ENCODE data around the gene CRISPLD2.

CRISPLD2 gene

DNA sequence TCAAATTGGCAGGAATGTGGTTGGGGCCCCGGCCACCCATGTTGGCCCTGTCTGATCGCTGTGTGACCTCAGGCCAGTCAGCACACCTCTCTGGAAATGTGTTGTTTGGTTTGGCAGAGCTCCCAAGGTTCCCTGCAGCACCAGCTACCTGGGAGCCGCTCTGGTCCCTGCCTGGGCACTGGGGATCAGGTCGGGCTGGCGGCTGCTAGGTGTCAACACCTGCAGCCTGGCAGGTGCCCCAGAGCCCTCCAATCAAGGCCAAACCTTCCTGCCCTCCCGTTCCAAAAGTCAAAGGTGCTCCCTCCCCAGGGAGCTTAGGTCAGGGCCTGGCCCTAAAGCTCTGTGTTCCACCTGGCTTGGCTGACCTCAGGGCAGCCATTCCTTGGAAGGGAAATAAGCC is 135.6 kb downstream of the CRISPLD2 start:
- H2BK15ac ChIP-seq (ENCODE audit: low read length), result peak overlapping the region; percentile 40
- H2BK5ac ChIP-seq (ENCODE audit: low read length), result no peak overlapping the region
- no peak overlapping the region for H4K91ac ChIP-seq (ENCODE audit: low read depth, low read length, poor library complexity)
- H3K27ac ChIP-seq (replicated peaks; ENCODE audit: low read length), result no peak overlapping the region
- H3K4ac ChIP-seq (ENCODE audit: low read length), result no peak overlapping the region
- no peak overlapping the region for H3K4me3 ChIP-seq (ENCODE audit: low read length in 2 of 2)
- H3K23ac ChIP-seq (ENCODE audit: low read depth, low read length, poor library complexity), result no peak overlapping the region
- H2BK120ac ChIP-seq (ENCODE audit: low read depth, low read length), result no peak overlapping the region
- H3K36me3 ChIP-seq (replicated peaks in 1 of 2; ENCODE audit: control insufficient read depth in 2 of 2, insufficient read depth in 2 of 2, low read length in 2 of 2), result no peaks in the 10 kb centered on the region
- H3K4me1 ChIP-seq (ENCODE audit: control insufficient read depth in 2 of 2, insufficient read depth in 1 of 2, low read depth in 1 of 2, low read length in 2 of 2), result peaks cover 7 to 18% of the 10 kb centered on the region in 2 donors
- WGBS, 2 donors (ENCODE audit: extremely low coverage in 2 of 2, insufficient read length in 2 of 2, insufficient replicate concordance in 1 of 2), result no CpG with 5 or more reads among the region's 6 CpGs
- H3K79me1 ChIP-seq (ENCODE audit: low read depth, low read length), result no peaks in the 10 kb centered on the region
- peaks cover 0 to 4% of the 10 kb centered on the region in 2 donors for H3K9me3 ChIP-seq (replicated peaks in 1 of 2; ENCODE audit: control insufficient read depth in 2 of 2, insufficient read depth in 1 of 2, low read depth in 1 of 2, low read length in 2 of 2)
- peak overlapping the region; percentile 63 for H3K18ac ChIP-seq (ENCODE audit: low read length)
- H3K27me3 ChIP-seq (ENCODE audit: control insufficient read depth in 3 of 3, insufficient read depth in 3 of 3, low read depth in 1 of 3, low read length in 3 of 3), result no peaks in the 10 kb centered on the region
- DNase-seq (ENCODE audit: low spot score), result no peak
- H2AFZ ChIP-seq (ENCODE audit: low read length), result no peak overlapping the region
- H3K14ac ChIP-seq (ENCODE audit: low read length), result no peak overlapping the region
- no peak overlapping the region for H4K8ac ChIP-seq (ENCODE audit: low read depth, low read length)
- no peak overlapping the region for H3K9ac ChIP-seq (ENCODE audit: low read depth, low read length, poor library complexity)
- no peak overlapping the region for H3K4me2 ChIP-seq (ENCODE audit: insufficient read depth, low read length, poor library complexity, severe bottlenecking)
- H2AK5ac ChIP-seq (ENCODE audit: low read depth, low read length), result peak overlapping the region; percentile 20
- H2BK12ac ChIP-seq (ENCODE audit: low read length), result no peak overlapping the region

DNA sequence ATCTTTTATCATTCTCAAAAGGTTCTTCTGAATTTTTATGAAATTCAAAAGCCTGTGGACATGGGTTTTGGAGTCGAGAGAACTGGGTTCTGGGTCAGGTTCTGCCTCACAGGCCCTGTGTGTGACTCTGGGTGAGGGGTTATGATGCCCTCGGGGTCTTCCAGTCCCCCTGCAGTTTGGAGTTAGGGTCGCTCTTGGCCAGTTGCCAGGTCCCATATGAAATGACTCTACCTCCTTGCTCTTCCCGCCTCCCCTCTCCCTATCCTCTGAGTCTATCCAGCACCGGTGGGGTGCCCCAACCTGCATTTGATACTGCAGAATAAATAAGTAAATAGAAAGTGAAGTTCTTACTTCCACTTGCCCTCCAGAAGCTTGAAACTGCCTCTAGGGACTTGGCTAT is 137.4 kb downstream of the CRISPLD2 start:
- Histone ChIP-seq H3K79me1 (ENCODE audit: low read depth, low read length) (no peaks in the 10 kb centered on the region), H3K4me3 (ENCODE audit: low read length in 2 of 2) (no peak overlapping the region), H3K14ac (ENCODE audit: low read length) (no peak overlapping the region), H3K9ac (ENCODE audit: low read depth, low read length, poor library complexity) (no peak overlapping the region), H3K27ac (replicated peaks; ENCODE audit: low read length) (no peak overlapping the region), H3K4ac (ENCODE audit: low read length) (no peak overlapping the region), H3K27me3 (ENCODE audit: control insufficient read depth in 3 of 3, insufficient read depth in 3 of 3, low read depth in 1 of 3, low read length in 3 of 3) (no peaks in the 10 kb centered on the region), H3K18ac (ENCODE audit: low read length) (no peak overlapping the region), H3K4me1 (ENCODE audit: control insufficient read depth in 2 of 2, insufficient read depth in 1 of 2, low read depth in 1 of 2, low read length in 2 of 2) (peaks cover 10 to 18% of the 10 kb centered on the region in 2 donors), H2BK120ac (ENCODE audit: low read depth, low read length) (no peak overlapping the region), H3K9me3 (replicated peaks in 1 of 2; ENCODE audit: control insufficient read depth in 2 of 2, insufficient read depth in 1 of 2, low read depth in 1 of 2, low read length in 2 of 2) (peaks cover 0 to 4% of the 10 kb centered on the region in 2 donors), H2BK5ac (ENCODE audit: low read length) (no peak overlapping the region), H4K91ac (ENCODE audit: low read depth, low read length, poor library complexity) (no peak overlapping the region), H2BK12ac (ENCODE audit: low read length) (no peak overlapping the region), H3K36me3 (replicated peaks in 1 of 2; ENCODE audit: control insufficient read depth in 2 of 2, insufficient read depth in 2 of 2, low read length in 2 of 2) (no peaks in the 10 kb centered on the region), H4K8ac (ENCODE audit: low read depth, low read length) (no peak overlapping the region), H3K4me2 (ENCODE audit: insufficient read depth, low read length, poor library complexity, severe bottlenecking) (no peak overlapping the region), H3K23ac (ENCODE audit: low read depth, low read length, poor library complexity) (no peak overlapping the region), H2BK15ac (ENCODE audit: low read length) (no peak overlapping the region), H2AK5ac (ENCODE audit: low read depth, low read length) (no peak overlapping the region), H2AFZ (ENCODE audit: low read length) (no peak overlapping the region)
- DNase-seq (ENCODE audit: low spot score), result no peak
- no CpG with 5 or more reads among the region's 5 CpGs for WGBS, 2 donors (ENCODE audit: extremely low coverage in 2 of 2, insufficient read length in 2 of 2, insufficient replicate concordance in 1 of 2)

DNA sequence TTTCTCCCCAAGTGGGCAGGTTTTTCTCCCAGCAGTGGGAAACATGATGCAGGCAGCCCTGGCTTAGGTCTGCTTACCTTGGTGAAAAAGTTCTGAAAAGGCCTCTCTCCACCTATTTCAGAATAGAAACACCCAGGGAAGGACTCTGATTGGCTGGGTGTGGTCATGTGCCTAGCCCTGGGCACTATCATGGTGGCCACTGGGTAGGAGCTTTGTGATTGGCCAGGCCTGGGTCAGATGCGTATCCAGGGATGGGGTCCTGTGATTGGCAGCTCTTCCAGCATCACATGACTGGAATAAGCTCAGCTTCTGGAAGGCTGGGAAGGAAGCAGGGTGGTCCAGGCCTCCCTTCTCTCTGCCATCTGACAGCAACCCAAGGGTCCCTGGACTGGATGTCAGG is 138.0 kb downstream of the CRISPLD2 start:
- no peak overlapping the region for H4K8ac ChIP-seq (ENCODE audit: low read depth, low read length)
- H2BK15ac ChIP-seq (ENCODE audit: low read length), result no peak overlapping the region
- no peak overlapping the region for H3K4ac ChIP-seq (ENCODE audit: low read length)
- peaks cover 0 to 4% of the 10 kb centered on the region in 2 donors for H3K9me3 ChIP-seq (replicated peaks in 1 of 2; ENCODE audit: control insufficient read depth in 2 of 2, insufficient read depth in 1 of 2, low read depth in 1 of 2, low read length in 2 of 2)
- H3K23ac ChIP-seq (ENCODE audit: low read depth, low read length, poor library complexity), result no peak overlapping the region
- H3K79me1 ChIP-seq (ENCODE audit: low read depth, low read length), result no peaks in the 10 kb centered on the region
- H2BK5ac ChIP-seq (ENCODE audit: low read length), result no peak overlapping the region
- H2AK5ac ChIP-seq (ENCODE audit: low read depth, low read length), result no peak overlapping the region
- WGBS, 2 donors (ENCODE audit: extremely low coverage in 2 of 2, insufficient read length in 2 of 2, insufficient replicate concordance in 1 of 2), result no CpG with 5 or more reads among the region's 1 CpG
- H2AFZ ChIP-seq (ENCODE audit: low read length), result no peak overlapping the region
- DNase-seq (ENCODE audit: low spot score), result no peak
- no peaks in the 10 kb centered on the region for H3K27me3 ChIP-seq (ENCODE audit: control insufficient read depth in 3 of 3, insufficient read depth in 3 of 3, low read depth in 1 of 3, low read length in 3 of 3)
- no peak overlapping the region for H2BK120ac ChIP-seq (ENCODE audit: low read depth, low read length)
- no peaks in the 10 kb centered on the region for H3K36me3 ChIP-seq (replicated peaks in 1 of 2; ENCODE audit: control insufficient read depth in 2 of 2, insufficient read depth in 2 of 2, low read length in 2 of 2)
- no peak overlapping the region for H4K91ac ChIP-seq (ENCODE audit: low read depth, low read length, poor library complexity)
- no peak overlapping the region for H3K18ac ChIP-seq (ENCODE audit: low read length)
- no peak overlapping the region for H3K9ac ChIP-seq (ENCODE audit: low read depth, low read length, poor library complexity)
- no peak overlapping the region for H3K4me2 ChIP-seq (ENCODE audit: insufficient read depth, low read length, poor library complexity, severe bottlenecking)
- no peak overlapping the region for H3K4me3 ChIP-seq (ENCODE audit: low read length in 2 of 2)
- H3K4me1 ChIP-seq (ENCODE audit: control insufficient read depth in 2 of 2, insufficient read depth in 1 of 2, low read depth in 1 of 2, low read length in 2 of 2), result peaks cover 6 to 15% of the 10 kb centered on the region in 2 donors
- H2BK12ac ChIP-seq (ENCODE audit: low read length), result no peak overlapping the region
- H3K27ac ChIP-seq (replicated peaks; ENCODE audit: low read length), result no peak overlapping the region
- H3K14ac ChIP-seq (ENCODE audit: low read length), result no peak overlapping the region
